ENCODE data around the gene PIK3IP1.
"Not testable (repeated sequence)": the region's sequence is repeated elsewhere in the genome, so short reads cannot be mapped to it uniquely, and the experiment has no call there.

The PIK3IP1 gene, protein sequence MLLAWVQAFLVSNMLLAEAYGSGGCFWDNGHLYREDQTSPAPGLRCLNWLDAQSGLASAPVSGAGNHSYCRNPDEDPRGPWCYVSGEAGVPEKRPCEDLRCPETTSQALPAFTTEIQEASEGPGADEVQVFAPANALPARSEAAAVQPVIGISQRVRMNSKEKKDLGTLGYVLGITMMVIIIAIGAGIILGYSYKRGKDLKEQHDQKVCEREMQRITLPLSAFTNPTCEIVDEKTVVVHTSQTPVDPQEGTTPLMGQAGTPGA

GRCh38 chr22:31292236-31292989 lies at the start of gene PIK3IP1:
PIK3IP1 (minus strand) TSS chr22:31292488; CDS start chr22:31292344, 144 bp downstream.
- DNase-seq (ENCODE audit: low read depth in 3 of 3, low spot score in 1 of 3) = peak; percentile 66 to 78 (median 77)

- DNase-seq (ENCODE audit: low read depth in 3 of 3, low spot score in 1 of 3) = no peak
Measured at GRCh38 chr22:31341386-31342088, 49.2 kb upstream of the PIK3IP1 start.

GRCh38 chr22:31340765-31341247 lies 48.5 kb upstream of the PIK3IP1 start:
- DNase-seq (ENCODE audit: low read depth in 3 of 3, low spot score in 1 of 3) = no peak

DNA sequence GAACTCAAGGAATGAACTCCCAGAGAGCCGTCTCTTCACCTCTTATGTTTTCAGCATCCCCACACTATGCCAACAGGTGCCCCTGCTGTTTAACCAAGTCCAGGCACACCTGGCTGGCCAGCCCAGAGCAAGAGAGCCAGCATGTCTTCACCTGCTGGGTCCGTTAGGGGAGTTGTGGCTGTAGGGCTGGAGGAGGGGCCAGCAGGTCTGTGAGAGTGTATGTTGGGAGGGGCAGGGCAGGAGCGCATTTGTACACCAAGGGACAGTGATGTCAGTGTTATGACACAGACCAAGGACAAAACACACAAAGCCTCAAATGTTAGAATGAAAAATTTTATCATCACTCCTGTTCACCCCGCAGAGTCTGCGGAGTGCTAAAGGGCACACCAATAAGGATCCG lies 48.1 kb upstream of the PIK3IP1 start:
- no peak for DNase-seq (ENCODE audit: low read depth in 3 of 3, low spot score in 1 of 3)

DNA sequence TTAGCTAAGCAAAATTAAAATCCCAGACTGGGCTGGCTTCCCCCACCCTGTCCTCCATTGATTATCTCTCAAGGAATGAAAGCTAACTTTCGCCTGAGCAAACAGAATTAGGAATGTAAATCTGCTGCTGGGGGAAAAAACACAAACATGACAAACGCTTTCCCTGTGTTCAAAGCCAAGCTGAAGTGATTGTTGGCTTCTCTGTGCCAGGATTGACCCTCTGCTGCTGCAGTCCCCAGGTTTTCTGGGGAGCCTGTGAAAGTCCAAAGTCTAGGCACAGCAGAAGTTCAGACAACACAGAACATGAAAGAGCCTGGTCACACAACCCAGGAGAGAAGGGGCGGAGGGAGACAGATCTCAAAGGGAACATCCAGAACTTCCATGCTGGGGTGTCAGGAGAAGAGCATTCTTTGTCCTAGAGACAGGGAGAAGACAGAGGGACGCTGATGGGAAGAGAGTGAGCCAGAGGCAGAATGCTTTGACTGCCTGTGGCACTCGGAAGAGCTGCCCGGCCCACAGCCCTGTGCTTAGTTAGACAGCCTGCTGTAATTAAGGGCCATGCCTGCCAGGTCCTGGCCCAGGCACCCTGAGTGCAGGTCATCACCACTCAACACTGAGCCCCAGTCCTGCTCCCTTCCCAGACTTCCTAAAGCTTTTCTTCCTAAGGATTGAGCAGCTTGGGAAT lies 47.0 kb upstream of the PIK3IP1 start:
- DNase-seq (ENCODE audit: low read depth in 3 of 3, low spot score in 1 of 3) = no peak

- DNase-seq (ENCODE audit: low read depth in 3 of 3, low spot score in 1 of 3) = no peak
Measured at GRCh38 chr22:31337178-31337577, 44.9 kb upstream of the PIK3IP1 start.

GRCh38 chr22:31334329-31334728 lies 42.0 kb upstream of the PIK3IP1 start:
- no peak for DNase-seq (ENCODE audit: low read depth in 3 of 3, low spot score in 1 of 3)

GRCh38 chr22:31333641-31334040 lies 41.4 kb upstream of the PIK3IP1 start:
- DNase-seq (ENCODE audit: low read depth in 3 of 3, low spot score in 1 of 3) = no peak

GRCh38 chr22:31332886-31333285 lies 40.6 kb upstream of the PIK3IP1 start:
- DNase-seq (ENCODE audit: low read depth in 3 of 3, low spot score in 1 of 3) = no peak

DNA sequence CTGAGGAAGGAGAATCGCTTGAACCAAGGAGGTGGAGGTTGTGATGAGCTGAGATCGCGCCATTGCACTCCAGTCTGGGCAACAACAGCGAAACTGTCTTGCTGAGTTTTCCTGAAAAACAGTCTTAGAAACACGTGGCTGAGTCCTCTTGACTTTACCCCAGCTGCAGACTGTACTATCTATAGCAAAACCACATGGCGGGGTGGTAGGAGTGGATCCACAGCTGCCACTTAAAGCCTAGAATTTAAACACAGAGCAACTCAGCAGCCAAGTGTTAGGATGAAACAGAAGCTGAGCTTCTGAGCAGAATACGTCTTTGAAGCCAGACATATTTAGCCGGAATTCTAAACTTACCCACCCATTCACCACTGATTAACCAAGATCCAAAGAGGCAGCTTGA lies 39.7 kb upstream of the PIK3IP1 start:
- no peak for DNase-seq (ENCODE audit: low read depth in 3 of 3, low spot score in 1 of 3)

- no peak for DNase-seq (ENCODE audit: low read depth in 3 of 3, low spot score in 1 of 3)
Measured at GRCh38 chr22:31329453-31330215, 37.3 kb upstream of the PIK3IP1 start.

- no peak for DNase-seq (ENCODE audit: low read depth in 3 of 3, low spot score in 1 of 3)
Measured at GRCh38 chr22:31329029-31329428, 36.7 kb upstream of the PIK3IP1 start.

- DNase-seq (ENCODE audit: low read depth in 3 of 3, low spot score in 1 of 3) = no peak
Measured at GRCh38 chr22:31328544-31328960, 36.3 kb upstream of the PIK3IP1 start.

DNA sequence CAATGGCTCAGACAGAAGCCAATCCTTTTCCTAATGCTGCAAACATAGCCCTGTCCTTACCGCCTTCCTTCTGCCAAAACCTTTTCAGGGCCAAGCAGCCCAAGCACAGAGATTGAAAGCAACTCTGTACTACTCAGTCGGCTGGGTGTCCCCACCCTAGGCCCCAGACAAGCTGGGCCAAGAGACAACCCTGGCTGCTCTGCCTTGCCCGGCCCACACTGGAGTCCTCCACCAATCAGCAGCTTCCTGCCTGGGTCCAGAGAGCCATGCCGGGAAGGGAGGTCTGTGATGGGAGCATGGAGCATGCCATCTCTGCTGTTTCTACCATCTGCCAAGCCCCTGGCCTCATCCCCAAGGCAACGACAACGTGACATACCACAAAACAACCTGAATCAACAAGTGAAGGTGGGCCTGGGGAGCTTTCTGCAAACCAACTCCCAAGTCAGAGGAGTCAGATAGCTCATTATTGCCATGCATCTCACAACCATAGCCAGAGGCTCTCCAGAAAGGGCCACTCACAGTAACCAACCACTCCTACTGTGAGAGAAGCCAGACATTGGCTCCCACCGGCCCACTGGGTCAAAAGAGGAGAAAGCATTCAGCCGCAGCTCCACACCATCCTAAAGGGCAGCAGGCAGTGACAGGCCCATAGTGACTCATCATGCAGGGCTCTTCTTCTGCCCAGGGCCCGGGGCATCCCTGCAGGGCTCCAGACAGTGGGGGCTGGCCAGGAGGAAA lies 35.7 kb upstream of the PIK3IP1 start:
- no peak for DNase-seq (ENCODE audit: low read depth in 3 of 3, low spot score in 1 of 3)

- no peak for DNase-seq (ENCODE audit: low read depth in 3 of 3, low spot score in 1 of 3)
Measured at GRCh38 chr22:31326877-31327276, 34.6 kb upstream of the PIK3IP1 start.

- no peak for DNase-seq (ENCODE audit: low read depth in 3 of 3, low spot score in 1 of 3)
Measured at GRCh38 chr22:31323578-31324550, 31.6 kb upstream of the PIK3IP1 start.

DNA sequence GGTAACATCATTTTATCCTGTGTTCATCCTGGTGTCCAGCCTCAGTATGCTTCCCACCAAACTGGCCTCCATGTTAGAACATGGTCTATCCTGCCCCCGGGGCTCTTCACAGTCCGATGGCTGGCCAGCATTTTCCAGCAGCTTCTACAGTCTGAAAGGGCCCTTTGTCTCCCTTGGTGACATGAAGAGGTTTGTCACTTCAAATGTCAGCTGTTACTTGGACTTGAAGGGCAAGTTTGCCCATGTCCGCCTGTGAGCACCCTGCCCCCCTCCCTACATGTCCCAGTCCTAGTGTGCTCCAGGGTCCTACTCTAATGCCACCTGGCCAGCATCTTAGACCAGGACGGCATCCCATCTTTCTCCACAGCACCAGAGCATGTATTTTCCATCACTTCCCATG lies 29.1 kb upstream of the PIK3IP1 start:
- no peak for DNase-seq (ENCODE audit: low read depth in 3 of 3, low spot score in 1 of 3)

DNA sequence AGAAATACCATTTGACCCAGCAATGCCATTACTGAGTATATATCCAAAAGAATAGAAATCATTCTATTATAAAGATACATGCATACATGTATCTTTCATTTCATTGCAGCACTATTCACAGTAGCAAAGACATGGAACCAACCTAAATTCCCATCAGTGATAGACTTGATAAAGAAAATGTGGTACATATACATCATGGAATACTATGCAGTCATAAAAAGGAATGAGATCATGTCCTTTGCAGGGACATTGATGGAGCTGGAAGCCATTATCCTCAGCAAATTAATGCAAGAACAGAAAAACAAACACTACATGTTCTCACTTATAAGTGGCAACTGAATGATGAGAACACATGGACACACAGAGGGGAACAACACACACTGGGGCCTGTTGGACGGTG lies 21.9 kb upstream of the PIK3IP1 start:
- not testable (repeated sequence) for DNase-seq (ENCODE audit: low read depth in 3 of 3, low spot score in 1 of 3)
